Hindlimb muscle (tissue), 1 donor: ENCODE data around the gene SPATS2L. TPM values are rescaled to one million over a fixed set of nuclear protein-coding genes. Genes with fewer than 3 reads are reported as not detected.
A peak's percentile ranks its signal among the peaks of the same experiment; 100 is the strongest.

Experiments
- DNase-seq: peaks from one replicate; pipeline ENCODE4 v3.0.0-alpha.2; 2013
- polyA plus RNA-seq: library from polyadenylated mRNA; unstranded; fragments of 120-200 nt; gene quantifications from one replicate; pipeline ENCODE4 v1.2.1, GENCODE V29; 2013; ENCODE audit not compliant: insufficient read length

SPATS2L gene
- polyA plus RNA-seq, 1 donor = 219 TPM

GRCh38 chr2:200297989-200298388 is 8.5 kb upstream of the SPATS2L start:
- no peak for DNase-seq

GRCh38 chr2:200298816-200299215 is 7.7 kb upstream of the SPATS2L start:
- no peak for DNase-seq

GRCh38 chr2:200300065-200300464 is 6.4 kb upstream of the SPATS2L start:
- no peak for DNase-seq

- no peak for DNase-seq
These were observed 5.7 kb upstream of the SPATS2L start for GRCh38 chr2:200300638-200301314.

GRCh38 chr2:200301953-200302858 is 4.3 kb upstream of the SPATS2L start:
- no peak for DNase-seq

- DNase-seq = no peak
These were observed 3.4 kb upstream of the SPATS2L start for GRCh38 chr2:200302940-200303727.

GRCh38 chr2:200305797-200306195 is 697 bp upstream of the SPATS2L start:
- no peak for DNase-seq

GRCh38 chr2:200306931-200307723 is 634 bp downstream of the SPATS2L start:
- DNase-seq = peak; percentile 61

- DNase-seq = peak; percentile 30
These were observed 1.4 kb downstream of the SPATS2L start for GRCh38 chr2:200307724-200308545.

GRCh38 chr2:200308546-200309295 is 2.2 kb downstream of the SPATS2L start:
- peak; percentile 32 for DNase-seq

- DNase-seq = no peak
These were observed 3.0 kb downstream of the SPATS2L start for GRCh38 chr2:200309296-200310049.

GRCh38 chr2:200310545-200310971 is 4.1 kb downstream of the SPATS2L start:
- DNase-seq = no peak

GRCh38 chr2:200311139-200311538 is 4.6 kb downstream of the SPATS2L start:
- no peak for DNase-seq

GRCh38 chr2:200314976-200315567 is 8.6 kb downstream of the SPATS2L start:
- DNase-seq = no peak

GRCh38 chr2:200317975-200318374 is 11.5 kb downstream of the SPATS2L start:
- no peak for DNase-seq

- no peak for DNase-seq
These were observed 12.5 kb downstream of the SPATS2L start for GRCh38 chr2:200318940-200319435.

GRCh38 chr2:200319548-200320337 is 13.2 kb downstream of the SPATS2L start:
- DNase-seq = no peak

GRCh38 chr2:200320344-200320743 is 13.9 kb downstream of the SPATS2L start:
- DNase-seq = no peak
